GM18505 (cell line): ENCODE results near the gene SLC26A6.

Experiments
- ATAC-seq: cut with Tn5 transposase; IDR thresholded peaks from one replicate; pipeline ENCODE4 v1.9.1; 2021; ENCODE audit not compliant: unreplicated experiment
- POLR2A ChIP-seq: IDR thresholded peaks from 4 replicates; pipeline ENCODE4 v1.6.1; 2011; ENCODE audit warnings: borderline replicate concordance; ENCODE audit not compliant: insufficient read depth, insufficient read length; ENCODE audit errors: extremely low read depth

SLC26A6 gene

GRCh38 chr3:48584836-48585235 lies 50.4 kb downstream of the SLC26A6 start:
- ATAC-seq = no peak
- TF ChIP-seq POLR2A = no peak

GRCh38 chr3:48581621-48582481 lies 53.4 kb downstream of the SLC26A6 start:
- no peak for ATAC-seq
- TF ChIP-seq POLR2A = no peak

GRCh38 chr3:48576647-48577046 lies 58.6 kb downstream of the SLC26A6 start:
- no peak for ATAC-seq
- TF ChIP-seq POLR2A = no peak
